HG03378 (cell line): ENCODE data around the gene UBTD1.
"Not testable (repeated sequence)": the region's sequence is repeated elsewhere in the genome, so short reads cannot be mapped to it uniquely, and the experiment has no call there.

Source experiments
- ATAC-seq: cut with Tn5 transposase; IDR thresholded peaks from one replicate; pipeline ENCODE4 v1.9.1; 2021; ENCODE audit warnings: mild to moderate bottlenecking, moderate library complexity; ENCODE audit not compliant: unreplicated experiment

UBTD1 gene

DNA sequence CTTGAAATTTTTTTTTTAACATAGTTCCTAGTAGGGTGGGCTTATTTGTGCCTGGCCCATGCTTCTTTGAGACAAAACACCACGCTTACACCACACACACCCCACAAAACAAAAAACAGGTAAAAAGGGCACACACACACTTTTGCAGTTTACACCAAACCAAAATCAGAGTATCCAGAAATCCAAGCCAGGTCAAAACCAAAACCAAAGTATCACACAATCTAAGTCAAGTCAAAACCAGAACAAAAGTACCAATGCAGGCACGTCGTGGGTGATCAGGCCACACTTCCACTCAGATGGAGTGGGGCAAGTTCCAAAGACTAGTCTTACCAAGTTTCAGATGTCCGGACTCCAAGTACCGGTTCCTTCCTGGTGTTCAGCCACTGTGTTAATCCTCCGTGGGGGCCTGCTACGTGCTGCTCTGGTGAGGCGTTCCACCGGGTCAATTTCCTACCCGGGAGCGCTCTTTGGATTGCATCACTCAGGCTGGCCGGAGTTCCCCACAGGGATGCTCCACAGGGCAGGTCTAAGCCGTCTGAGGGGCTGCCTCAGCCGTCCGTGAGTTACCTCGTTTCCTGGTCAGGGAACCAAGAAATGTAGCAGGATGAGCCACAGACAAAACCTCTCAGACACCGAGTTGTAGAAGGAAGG lies 62.1 kb downstream of the UBTD1 start:
- ATAC-seq = not testable (repeated sequence)

DNA sequence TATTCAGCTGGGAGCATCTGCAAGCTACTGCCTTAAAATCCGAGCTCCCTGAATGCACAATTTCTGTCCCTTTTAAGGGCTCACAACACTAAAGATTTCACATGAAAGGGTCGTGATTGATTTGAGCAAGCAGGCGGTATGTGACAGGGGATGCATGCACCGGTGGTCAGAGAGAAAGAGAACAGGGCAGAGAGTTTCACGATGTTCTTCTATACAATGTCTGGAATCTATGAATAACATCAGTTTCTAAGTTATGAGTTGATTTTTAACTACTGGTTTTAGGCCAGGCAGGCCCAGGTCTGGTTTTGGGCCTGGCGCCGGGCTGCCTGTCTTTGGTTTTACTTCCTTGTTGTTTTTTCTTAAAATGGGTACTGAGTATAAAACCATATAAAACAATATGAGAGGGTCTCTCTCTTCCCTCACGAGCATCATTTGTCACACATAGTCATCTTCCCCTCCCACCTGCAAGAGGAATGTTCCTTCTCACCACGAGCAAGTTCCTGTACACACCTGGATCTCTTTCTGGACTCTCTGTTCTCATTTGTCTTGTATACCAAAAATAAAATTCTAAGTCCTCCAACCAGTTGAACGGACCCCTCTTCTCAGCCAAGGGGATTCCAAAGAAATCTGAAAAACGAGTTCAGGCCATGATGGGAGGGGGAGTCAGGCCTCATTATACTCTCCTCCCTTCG lies 62.8 kb downstream of the UBTD1 start:
- ATAC-seq = not testable (repeated sequence)

GRCh38 chr10:97562329-97562728 lies 63.6 kb downstream of the UBTD1 start:
- ATAC-seq = not testable (repeated sequence)

DNA sequence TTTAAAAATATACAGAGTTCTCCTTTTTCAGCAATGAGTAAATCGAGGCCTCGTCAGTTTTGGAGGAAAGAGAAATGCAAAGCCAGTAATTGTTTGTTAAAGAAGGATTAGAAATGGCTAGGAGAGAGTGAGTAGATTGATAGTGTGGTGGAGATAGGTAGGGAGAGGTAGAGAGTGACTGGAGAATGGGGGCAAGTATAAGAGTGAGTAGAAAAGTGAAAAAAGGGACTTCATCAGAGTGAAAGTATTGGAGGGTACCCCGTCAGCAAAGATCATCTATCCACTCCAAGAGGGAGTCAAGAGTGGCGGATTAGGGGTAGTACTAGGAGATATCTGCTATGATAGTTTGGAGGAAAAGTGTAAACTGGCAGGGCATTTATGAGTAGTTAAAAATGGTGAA lies 64.6 kb downstream of the UBTD1 start:
- no peak for ATAC-seq

GRCh38 chr10:97564776-97565175 lies 66.1 kb downstream of the UBTD1 start:
- ATAC-seq = no peak

GRCh38 chr10:97566336-97566996 lies 67.7 kb downstream of the UBTD1 start:
- no peak for ATAC-seq

GRCh38 chr10:97567891-97568290 lies 69.2 kb downstream of the UBTD1 start:
- no peak for ATAC-seq

- no peak for ATAC-seq
Measured at GRCh38 chr10:97570146-97570788, 71.5 kb downstream of the UBTD1 start.

DNA sequence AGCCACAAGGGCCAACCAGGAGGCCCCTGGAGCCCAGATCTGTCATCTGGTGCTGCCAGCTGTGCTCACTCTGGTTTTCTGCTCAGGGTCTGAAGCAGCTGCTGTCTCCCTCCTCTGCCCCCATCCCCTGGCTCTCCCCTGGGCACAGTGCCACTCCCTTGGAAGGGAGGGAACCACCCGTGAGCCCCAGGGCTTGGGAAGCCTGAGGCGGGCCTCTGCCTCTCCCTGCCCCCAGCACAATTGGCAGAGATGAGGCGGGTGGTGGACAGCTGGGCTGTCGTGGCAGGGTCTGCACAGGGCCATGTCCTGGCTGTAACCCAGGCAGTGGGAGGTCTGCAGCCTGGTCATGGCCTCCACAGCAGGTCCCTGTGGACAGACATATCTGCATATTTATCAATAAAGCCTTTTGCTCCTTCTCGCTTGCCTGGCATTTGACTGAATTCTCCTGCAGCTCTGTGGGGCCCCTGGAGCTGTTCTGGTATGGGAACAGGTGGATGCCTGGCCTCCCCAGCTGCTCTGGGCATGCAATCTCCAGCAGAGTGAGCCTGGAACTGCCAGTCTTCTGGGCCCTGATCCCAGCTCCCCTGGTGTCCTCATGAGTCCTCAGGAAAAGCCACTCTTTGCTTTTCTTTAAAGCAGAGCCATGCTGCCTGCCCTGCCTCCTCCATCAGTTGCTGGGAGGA lies 72.2 kb downstream of the UBTD1 start:
- no peak for ATAC-seq

GRCh38 chr10:97571622-97572021 lies 72.9 kb downstream of the UBTD1 start:
- ATAC-seq = no peak

DNA sequence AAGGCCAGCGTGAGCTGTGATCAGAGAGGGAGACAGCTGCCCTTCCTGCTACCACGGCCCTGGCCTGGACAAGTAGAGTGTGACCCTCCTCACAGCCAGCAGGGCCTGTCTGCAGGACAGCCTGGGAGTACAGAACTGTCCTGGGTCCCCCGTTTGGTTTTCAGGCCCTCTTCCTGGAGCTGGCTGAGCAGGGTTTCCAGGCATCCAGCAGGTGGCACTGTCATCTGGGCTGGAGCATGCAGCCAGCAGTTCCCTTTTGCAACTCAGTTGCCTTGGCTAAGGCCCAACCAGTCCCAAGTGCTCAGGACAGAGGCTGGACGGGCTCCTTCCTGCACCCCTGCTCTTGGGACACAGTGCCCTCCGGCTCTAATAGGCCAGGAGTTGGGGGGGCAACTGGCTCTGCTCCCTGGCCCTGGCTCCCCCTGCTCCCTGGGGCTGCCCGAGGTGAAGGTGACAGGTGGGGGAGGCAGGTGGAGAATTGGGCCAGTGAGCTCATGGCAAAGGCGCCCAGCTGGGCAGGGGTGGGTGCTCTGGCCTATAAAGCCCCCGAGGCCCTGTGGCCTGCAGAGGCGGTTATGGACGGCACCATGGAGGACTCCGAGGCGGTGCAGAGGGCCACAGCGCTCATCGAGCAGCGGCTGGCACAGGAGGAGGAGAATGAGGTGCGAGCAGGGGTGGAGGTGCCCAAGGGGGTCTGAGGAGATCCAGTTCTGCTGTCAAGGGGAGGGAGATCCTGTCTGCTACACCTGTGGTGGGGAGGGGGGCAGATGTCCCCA lies 73.7 kb downstream of the UBTD1 start, which contains the start of gene ANKRD2:
ANKRD2 (plus strand) TSS at position 566 of the 776 bp plus-strand sequence; CDS start at position 576, 10 bp downstream.
- ATAC-seq = no peak

GRCh38 chr10:97573021-97573420 lies 74.3 kb downstream of the UBTD1 start:
- ATAC-seq = no peak

DNA sequence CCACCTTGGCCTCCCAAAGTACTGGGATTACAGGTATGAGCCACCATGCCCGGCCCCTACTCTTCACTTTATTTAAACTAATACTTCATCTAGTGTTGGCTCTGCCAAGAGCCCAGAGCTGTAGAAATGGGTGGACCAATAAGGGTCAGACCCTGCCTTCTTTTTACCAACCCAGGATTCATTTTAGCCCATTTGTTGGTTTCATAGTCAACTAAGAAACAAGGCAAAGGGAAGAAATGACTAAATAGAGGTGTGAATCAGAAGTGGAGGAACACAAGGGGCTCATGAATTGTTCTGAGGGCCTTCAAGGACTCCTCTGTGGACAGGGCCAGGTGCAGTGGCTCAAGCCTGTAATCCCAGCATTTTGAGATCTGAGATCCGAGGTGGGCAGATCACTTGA lies 74.9 kb downstream of the UBTD1 start:
- ATAC-seq = no peak

GRCh38 chr10:97574374-97575126 lies 75.8 kb downstream of the UBTD1 start:
- no peak for ATAC-seq

DNA sequence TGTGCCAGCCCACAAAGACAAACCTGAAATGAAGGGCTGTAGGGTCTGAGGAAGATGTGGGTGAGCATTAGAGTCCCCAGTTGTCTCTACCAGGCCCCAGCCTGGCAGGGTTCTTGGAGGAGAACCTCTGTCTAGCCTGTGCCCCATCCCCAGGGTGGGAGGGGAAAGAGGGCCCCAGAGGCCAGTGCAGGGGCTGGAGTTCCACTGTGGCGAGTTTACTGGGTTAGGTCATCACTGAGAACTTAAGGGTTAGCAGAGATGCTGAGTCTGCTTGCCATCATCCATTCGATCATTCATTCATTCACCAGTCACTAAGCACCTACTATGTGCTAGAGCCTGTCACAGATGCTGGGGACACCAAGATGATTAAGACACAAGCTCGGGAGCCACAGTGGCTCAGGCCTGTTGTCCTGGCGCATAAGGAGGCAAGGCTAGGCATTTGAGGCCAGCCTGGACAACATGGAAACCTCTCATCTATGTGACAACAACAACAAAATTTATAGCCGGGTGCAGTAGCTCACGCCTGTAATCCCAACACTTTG lies 76.5 kb downstream of the UBTD1 start:
- no peak for ATAC-seq

- not testable (repeated sequence) for ATAC-seq
Measured at GRCh38 chr10:97576487-97576886, 77.8 kb downstream of the UBTD1 start.

- no peak for ATAC-seq
Measured at GRCh38 chr10:97577701-97578100, 79.0 kb downstream of the UBTD1 start.

GRCh38 chr10:97578171-97578844 lies 79.6 kb downstream of the UBTD1 start:
- no peak for ATAC-seq
